Gastrocnemius medialis (tissue), 4 donors: ENCODE data around the gene GPNMB.

Experiments
- CTCF ChIP-seq, 5 experiments: fragments of 450-650 bp in 3 of 5; fragments of 200-600 bp in 2 of 5; sonication (generic) in 2 of 5; IDR thresholded peaks in 4 of 5; conservative IDR thresholded peaks in 1 of 5; 1 replicate in 4 of 5; 2 replicates in 1 of 5; pipeline ENCODE4 v1.5.1; 2016 to 2019; ENCODE audit warnings: antibody characterized with exemption in 5 of 5, mild to moderate bottlenecking in 3 of 5, moderate library complexity in 3 of 5
- POLR2A ChIP-seq, 2 donors: fragments of 450-650 bp; IDR thresholded peaks; one replicate each; pipeline ENCODE4 v1.6.1; 2017; ENCODE audit warnings: antibody characterized with exemption in 2 of 2, mild to moderate bottlenecking in 2 of 2, moderate library complexity in 2 of 2

- TF ChIP-seq CTCF (IDR thresholded peaks at IDR 0.05 in 4 of 5, conservative IDR thresholded peaks at IDR 0.05 in 1 of 5) (no peak), POLR2A (IDR thresholded peaks at IDR 0.05) (no peak)
Observed at GRCh38 chr7:23292623-23293022, 46.0 kb downstream of the GPNMB start.
